BLaER1 treated with 17β-estradiol and CSF1 and Interleukin-3, amounts not matched to agents 10 nM and 100 nM (cell line): ENCODE results near the gene HSPA1A.
"Not testable (repeated sequence)": the region's sequence is repeated elsewhere in the genome, so short reads cannot be mapped to it uniquely, and the experiment has no call there.

Source experiments
- H3K27ac ChIP-seq, 11 experiments: shearing (Covaris generic); formaldehyde crosslinking; 2 replicates each; pipeline ENCODE4 v1.8.1; 2022
- H3K27me3 ChIP-seq, 11 experiments: shearing (Covaris generic); formaldehyde crosslinking; 2 replicates each; pipeline ENCODE4 v1.8.1; 2022
- H3K36me3 ChIP-seq, 11 experiments: shearing (Covaris generic); formaldehyde crosslinking; 2 replicates each; pipeline ENCODE4 v1.8.1; 2022
- H3K4me1 ChIP-seq, 10 experiments: shearing (Covaris generic); formaldehyde crosslinking; 2 replicates each; pipeline ENCODE4 v1.8.1; 2022
- H3K4me2 ChIP-seq, 11 experiments: shearing (Covaris generic); formaldehyde crosslinking; 2 replicates each; pipeline ENCODE4 v1.8.1; 2022
- H3K4me3 ChIP-seq, 10 experiments: shearing (Covaris generic); formaldehyde crosslinking; 2 replicates each; pipeline ENCODE4 v1.8.1; 2022
- H3K9ac ChIP-seq, 11 experiments: shearing (Covaris generic); formaldehyde crosslinking; 2 replicates each; pipeline ENCODE4 v1.8.1; 2022
- H3K9me3 ChIP-seq, 11 experiments: shearing (Covaris generic); formaldehyde crosslinking; replicated peaks in 1 of 11; 2 replicates each; pipeline ENCODE4 v1.8.1; 2022
- H4K20me1 ChIP-seq, 11 experiments: shearing (Covaris generic); formaldehyde crosslinking; 2 replicates each; pipeline ENCODE4 v1.8.1; 2022
- Cebpa-rat ChIP-seq, 11 experiments: shearing (Covaris generic); IDR thresholded peaks; 2 replicates each; pipeline ENCODE4 v1.8.1; 2022

HSPA1A gene

GRCh38 chr6:31831350-31832215 lies 16.2 kb downstream of the HSPA1A start:
- peaks cover 34 to 40% (median 37%) of the 10 kb centered on the region in 10 experiments for H3K4me1 ChIP-seq
- 0 out of 22 replicates have a peak, but pooled peaks of 3 of the 11 experiments have one; percentile 5 to 22 (median 20) for TF ChIP-seq Cebpa-rat (IDR thresholded peaks at IDR 0.05)
- peak overlapping the region in 10 of 11 experiments; percentile 62 to 98 (median 94); a peak in 20 of 22 replicates for H3K27ac ChIP-seq

GRCh38 chr6:31834367-31835250 lies 19.3 kb downstream of the HSPA1A start:
- TF ChIP-seq Cebpa-rat (IDR thresholded peaks at IDR 0.05): no peak
- H3K4me1 ChIP-seq: peaks cover 60 to 62% (median 61%) of the 10 kb centered on the region in 10 experiments
- no peaks in the 10 kb centered on the region; a peak in 1 of 22 replicates for H3K9me3 ChIP-seq
- H3K36me3 ChIP-seq: peaks cover 31 to 51% (median 39%) of the 10 kb centered on the region in 11 experiments
- no peaks in the 10 kb centered on the region for H3K27me3 ChIP-seq
- H3K4me3 ChIP-seq: peak overlapping the region; percentile 77 to 96 (median 89)
- H3K4me2 ChIP-seq: peak overlapping the region; percentile 86 to 99 (median 96)
- peak overlapping the region; percentile 91 to 98 (median 96) for H3K27ac ChIP-seq
- H3K9ac ChIP-seq: peak overlapping the region; percentile 86 to 99 (median 94)
- peaks cover 40 to 67% (median 45%) of the 10 kb centered on the region in 11 experiments for H4K20me1 ChIP-seq

More at GRCh38 chr6:31831350-31832215, 16.2 kb downstream of the HSPA1A start:
- Histone ChIP-seq H3K4me2 (peak overlapping the region; percentile 92 to 99 (median 96)), H3K36me3 (peaks cover 1 to 21% (median 9%) of the 10 kb centered on the region in 11 experiments; a peak in 19 of 22 replicates), H3K4me3 (peak overlapping the region; percentile 68 to 80 (median 76)), H3K27me3 (no peaks in the 10 kb centered on the region), H3K9ac (peak overlapping the region; percentile 69 to 98 (median 79)), H3K9me3 (no peaks in the 10 kb centered on the region), H4K20me1 (peaks cover 11 to 39% (median 16%) of the 10 kb centered on the region in 11 experiments)

GRCh38 chr6:31836047-31836473 lies 20.7 kb downstream of the HSPA1A start:
- H4K20me1 ChIP-seq: peaks cover 53 to 67% (median 56%) of the 10 kb centered on the region in 11 experiments
- peak overlapping the region; percentile 91 to 98 (median 96); a peak in 21 of 22 replicates for H3K27ac ChIP-seq
- H3K4me2 ChIP-seq: peak overlapping the region; percentile 86 to 99 (median 96)
- peaks cover 57 to 67% (median 61%) of the 10 kb centered on the region in 10 experiments for H3K4me1 ChIP-seq
- H3K36me3 ChIP-seq: peaks cover 46 to 63% (median 54%) of the 10 kb centered on the region in 11 experiments
- TF ChIP-seq Cebpa-rat (IDR thresholded peaks at IDR 0.05): no peak
- H3K4me3 ChIP-seq: peak overlapping the region; percentile 77 to 96 (median 89)
- H3K9ac ChIP-seq: peak overlapping the region; percentile 86 to 99 (median 94)
- H3K27me3 ChIP-seq: no peaks in the 10 kb centered on the region
- no peaks in the 10 kb centered on the region; a peak in 1 of 22 replicates for H3K9me3 ChIP-seq

GRCh38 chr6:31836474-31837368 lies 21.4 kb downstream of the HSPA1A start:
- peaks cover 50 to 60% (median 54%) of the 10 kb centered on the region in 10 experiments for H3K4me1 ChIP-seq
- H3K4me3 ChIP-seq: peak overlapping the region; percentile 77 to 96 (median 89)
- H3K36me3 ChIP-seq: peaks cover 51 to 63% (median 59%) of the 10 kb centered on the region in 11 experiments
- H3K27ac ChIP-seq: peak overlapping the region; percentile 91 to 98 (median 96); a peak in 21 of 22 replicates
- H4K20me1 ChIP-seq: peaks cover 59 to 67% (median 62%) of the 10 kb centered on the region in 11 experiments
- H3K9ac ChIP-seq: peak overlapping the region; percentile 86 to 99 (median 94)
- peak overlapping the region; percentile 86 to 99 (median 96) for H3K4me2 ChIP-seq
- no peak for TF ChIP-seq Cebpa-rat (IDR thresholded peaks at IDR 0.05)
- no peaks in the 10 kb centered on the region for H3K27me3 ChIP-seq
- H3K9me3 ChIP-seq: no peaks in the 10 kb centered on the region; a peak in 1 of 22 replicates

- Histone ChIP-seq H3K9me3 (no peaks in the 10 kb centered on the region; a peak in 1 of 22 replicates), H3K27ac (peak overlapping the region in 10 of 11 experiments; percentile 91 to 98 (median 96); a peak in 19 of 22 replicates), H3K36me3 (peaks cover 51 to 67% (median 60%) of the 10 kb centered on the region in 11 experiments), H3K9ac (peak overlapping the region; percentile 86 to 99 (median 94)), H3K4me3 (peak overlapping the region; percentile 77 to 96 (median 89)), H3K4me2 (peak overlapping the region; percentile 86 to 99 (median 96)), H3K4me1 (peaks cover 43 to 52% (median 47%) of the 10 kb centered on the region in 10 experiments), H4K20me1 (peaks cover 59 to 72% (median 69%) of the 10 kb centered on the region in 11 experiments), H3K27me3 (no peaks in the 10 kb centered on the region)
- no peak for TF ChIP-seq Cebpa-rat (IDR thresholded peaks at IDR 0.05)
Measured at GRCh38 chr6:31837369-31838113, 22.2 kb downstream of the HSPA1A start.

- Histone ChIP-seq H3K4me2 (peak overlapping the region; percentile 86 to 99 (median 96)), H3K27ac (peak overlapping the region in 9 of 11 experiments; percentile 19 to 98 (median 96); a peak in 13 of 22 replicates), H3K9ac (peak overlapping the region; percentile 86 to 99 (median 94); a peak in 21 of 22 replicates), H3K4me1 (peaks cover 37 to 46% (median 41%) of the 10 kb centered on the region in 10 experiments), H3K4me3 (peak overlapping the region; percentile 77 to 96 (median 89); a peak in 19 of 20 replicates), H4K20me1 (peaks cover 59 to 78% (median 72%) of the 10 kb centered on the region in 11 experiments), H3K36me3 (peaks cover 51 to 67% (median 60%) of the 10 kb centered on the region in 11 experiments)
- H3K27me3 ChIP-seq, H3K9me3 ChIP-seq: not testable (repeated sequence)
Measured at GRCh38 chr6:31838114-31838553, 22.8 kb downstream of the HSPA1A start.

GRCh38 chr6:31838968-31839367 lies 23.6 kb downstream of the HSPA1A start:
- peaks cover 30 to 38% (median 33%) of the 10 kb centered on the region in 10 experiments for H3K4me1 ChIP-seq
- H3K9me3 ChIP-seq: no peaks in the 10 kb centered on the region; a peak in 1 of 22 replicates
- H3K27ac ChIP-seq: peak overlapping the region in 1 of 11 experiments; percentile 19; a peak in 1 of 22 replicates
- H3K36me3 ChIP-seq: peaks cover 51 to 67% (median 60%) of the 10 kb centered on the region in 11 experiments
- no peak for TF ChIP-seq Cebpa-rat (IDR thresholded peaks at IDR 0.05)
- no peaks in the 10 kb centered on the region for H3K27me3 ChIP-seq
- peak overlapping the region in 10 of 11 experiments; percentile 86 to 99 (median 94); a peak in 17 of 22 replicates for H3K9ac ChIP-seq
- peak overlapping the region in 9 of 10 experiments; percentile 77 to 96 (median 90); a peak in 17 of 20 replicates for H3K4me3 ChIP-seq
- H3K4me2 ChIP-seq: peak overlapping the region; percentile 86 to 99 (median 96)
- H4K20me1 ChIP-seq: peaks cover 59 to 82% (median 72%) of the 10 kb centered on the region in 11 experiments

GRCh38 chr6:31839779-31840126 lies 24.4 kb downstream of the HSPA1A start:
- Histone ChIP-seq H3K4me3 (peak overlapping the region in 7 of 10 experiments; percentile 38 to 96 (median 90); a peak in 5 of 20 replicates), H3K4me1 (peaks cover 29 to 43% (median 34%) of the 10 kb centered on the region in 10 experiments), H3K4me2 (peak overlapping the region in 10 of 11 experiments; percentile 27 to 98 (median 95); a peak in 13 of 22 replicates), H3K36me3 (peaks cover 51 to 67% (median 60%) of the 10 kb centered on the region in 11 experiments), H4K20me1 (peaks cover 59 to 88% (median 75%) of the 10 kb centered on the region in 11 experiments), H3K27ac (0 out of 22 replicates have a peak overlapping the region, but pooled peaks of 1 of the 11 experiments have one; percentile 4), H3K9ac (peak overlapping the region in 1 of 11 experiments; percentile 8; a peak in 1 of 22 replicates)
- not testable (repeated sequence) for H3K27me3 ChIP-seq, H3K9me3 ChIP-seq
